SK-N-MC (cell line): ENCODE results near the gene COL4A4.

Experiments used
- EZH2 ChIP-seq: fragments of 200-600 bp; sonication (generic); IDR thresholded peaks from one replicate; pipeline ENCODE4 v1.6.1; 2017; ENCODE audit warnings: antibody characterized with exemption
- FOXP2 ChIP-seq: optimal IDR thresholded peaks from 2 replicates; pipeline ENCODE3; 2011; ENCODE audit warnings: mild to moderate bottlenecking, moderate library complexity; ENCODE audit not compliant: insufficient read depth; ENCODE audit errors: extremely low read length, control extremely low read depth
- POLR2AphosphoS5 ChIP-seq: IDR thresholded peaks from 2 replicates; pipeline ENCODE4 v1.6.1; 2012; ENCODE audit warnings: mild to moderate bottlenecking, low read depth, low read length, borderline replicate concordance

GRCh38 chr2:227022608-227023007, 141.4 kb downstream of the COL4A4 start:
- TF ChIP-seq EZH2 = no peak
- TF ChIP-seq POLR2AphosphoS5 = no peak
- TF ChIP-seq FOXP2 = no peak
